ENCODE results near the gene NHLH1. TPM values are rescaled to one million over a fixed set of nuclear protein-coding genes. Genes with fewer than 3 reads are reported as not detected.

NHLH1 gene
- total RNA-seq, 1 donor from 2014 or later: 0.27 TPM

DNA sequence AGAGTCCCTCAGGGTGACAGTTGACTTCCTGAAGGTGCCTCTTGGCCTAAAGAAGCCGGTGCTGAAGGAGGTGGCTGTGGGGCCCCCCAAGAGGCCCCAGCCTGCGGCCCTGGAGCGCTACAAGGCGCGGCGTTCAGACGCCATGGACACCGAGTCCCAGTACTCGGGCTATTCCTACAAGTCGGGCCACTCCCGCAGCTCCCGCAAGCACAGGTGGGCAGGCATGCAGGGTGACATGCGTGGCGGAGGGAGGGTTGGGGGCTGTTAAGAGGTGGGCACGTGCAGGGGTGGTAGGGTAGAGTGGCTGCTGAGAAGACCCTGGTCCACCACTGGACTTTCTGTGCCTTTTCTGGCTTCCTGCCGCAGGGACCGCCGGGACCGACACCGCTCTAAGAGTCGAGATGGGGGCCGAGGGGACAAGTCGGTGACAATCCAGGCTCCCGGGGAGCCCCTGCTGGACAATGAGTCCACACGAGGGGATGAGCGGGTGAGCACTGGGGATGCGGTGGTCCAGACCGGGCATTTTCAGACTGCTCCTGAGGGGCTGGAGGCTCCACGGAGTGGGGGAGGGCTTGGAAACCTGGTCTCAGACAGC is 48.9 kb downstream of the NHLH1 start:
- Mint-ChIP-seq H3K27me3 (ENCODE audit: low read depth) (no peaks in the 10 kb centered on the region), H3K4me3 (no peak overlapping the region), H3K36me3 (peaks cover 16% of the 10 kb centered on the region), H3K9me3 (no peaks in the 10 kb centered on the region), H3K4me1 (peaks cover 21% of the 10 kb centered on the region), H3K27ac (no peak overlapping the region)
- no peak for DNase-seq (ENCODE audit: low spot score in 2 of 2, unreplicated experiment in 2 of 2)
- TF ChIP-seq CTCF (IDR thresholded peaks at IDR 0.05; ENCODE audit: unreplicated experiment): no peak

- TF ChIP-seq CTCF (IDR thresholded peaks at IDR 0.05; ENCODE audit: unreplicated experiment): no peak
- H3K36me3 Mint-ChIP-seq: peaks cover 21% of the 10 kb centered on the region
- H3K4me1 Mint-ChIP-seq: peaks cover 16% of the 10 kb centered on the region
- no peaks in the 10 kb centered on the region for H3K9me3 Mint-ChIP-seq
- no peak for DNase-seq (ENCODE audit: low spot score in 2 of 2, unreplicated experiment in 2 of 2)
- H3K4me3 Mint-ChIP-seq: no peak overlapping the region
- no peaks in the 10 kb centered on the region for H3K27me3 Mint-ChIP-seq (ENCODE audit: low read depth)
- no peak overlapping the region for H3K27ac Mint-ChIP-seq
These were observed 49.5 kb downstream of the NHLH1 start for GRCh38 chr1:160416369-160416768.

GRCh38 chr1:160418483-160418882 is 51.6 kb downstream of the NHLH1 start:
- H3K9me3 Mint-ChIP-seq: no peaks in the 10 kb centered on the region
- H3K36me3 Mint-ChIP-seq: peaks cover 29% of the 10 kb centered on the region

GRCh38 chr1:160419150-160419837 is 52.4 kb downstream of the NHLH1 start:
- peaks cover 34% of the 10 kb centered on the region for H3K36me3 Mint-ChIP-seq
- no peaks in the 10 kb centered on the region for H3K27me3 Mint-ChIP-seq (ENCODE audit: low read depth)
- H3K27ac Mint-ChIP-seq: no peak overlapping the region
- no peaks in the 10 kb centered on the region for H3K9me3 Mint-ChIP-seq
- H3K4me3 Mint-ChIP-seq: no peak overlapping the region
- peaks cover 7% of the 10 kb centered on the region for H3K4me1 Mint-ChIP-seq
- no peak for DNase-seq (ENCODE audit: low spot score in 2 of 2, unreplicated experiment in 2 of 2)
- TF ChIP-seq CTCF (IDR thresholded peaks at IDR 0.05; ENCODE audit: unreplicated experiment): no peak

More at GRCh38 chr1:160418483-160418882, 51.6 kb downstream of the NHLH1 start:
- H3K27ac Mint-ChIP-seq: no peak overlapping the region
- TF ChIP-seq CTCF (IDR thresholded peaks at IDR 0.05; ENCODE audit: unreplicated experiment): no peak
- no peak for DNase-seq (ENCODE audit: low spot score in 2 of 2, unreplicated experiment in 2 of 2)
- H3K4me1 Mint-ChIP-seq: peaks cover 12% of the 10 kb centered on the region
- no peaks in the 10 kb centered on the region for H3K27me3 Mint-ChIP-seq (ENCODE audit: low read depth)
- H3K4me3 Mint-ChIP-seq: no peak overlapping the region

- Mint-ChIP-seq H3K27me3 (ENCODE audit: low read depth) (no peaks in the 10 kb centered on the region), H3K4me3 (no peak overlapping the region), H3K27ac (no peak overlapping the region), H3K9me3 (no peaks in the 10 kb centered on the region), H3K36me3 (peaks cover 37% of the 10 kb centered on the region), H3K4me1 (peaks cover 2% of the 10 kb centered on the region)
- no peak for TF ChIP-seq CTCF (IDR thresholded peaks at IDR 0.05; ENCODE audit: unreplicated experiment)
- no peak for DNase-seq (ENCODE audit: low spot score in 2 of 2, unreplicated experiment in 2 of 2)
These were observed 52.9 kb downstream of the NHLH1 start for GRCh38 chr1:160419838-160420169.

Data from mesothelial cell of epicardium (in vitro differentiated cells).